SK-N-SH (cell line): ENCODE measurements around the gene LRRC15. TPM values are rescaled to one million over a fixed set of nuclear protein-coding genes. Genes with fewer than 3 reads are reported as not detected.

Experiments
- CTCF ChIA-PET: fragments of 300-600, 350-600 bp; formaldehyde crosslinking; extraction: SDS; loops from one replicate; lab custom pipeline; 2021; lab: Yijun Ruan, JAX
- POLR2A ChIA-PET: fragments of 350-600 bp; sonication (Branson Sonifier 250); formaldehyde crosslinking; extraction: SDS; loops from one replicate; lab custom pipeline; 2020; ENCODE audit warnings: antibody characterized with exemption, inconsistent platforms; lab: Yijun Ruan, JAX
- DNase-seq: peaks from one replicate; pipeline ENCODE4 v3.0.0; 2012
- H2AFZ ChIP-seq: fragments of 200-600 bp; sonication (generic); 2 replicates; pipeline ENCODE4 v1.8.1; 2016; ENCODE audit warnings: antibody characterized with exemption, mild to moderate bottlenecking, low read depth
- H3F3A ChIP-seq: fragments of 200-600 bp; sonication (generic); replicated peaks from 2 replicates; pipeline ENCODE3; 2016; ENCODE audit warnings: antibody characterized with exemption, mild to moderate bottlenecking; ENCODE audit not compliant: insufficient read depth
- H3K27ac ChIP-seq, 2 experiments: fragments of 200-500 bp in 1 of 2; fragments of 200-600 bp in 1 of 2; sonication (Bioruptor generic) in 1 of 2; sonication (generic), shearing (Covaris generic) in 1 of 2; 2 replicates each; pipeline versions ENCODE4 v1.5.1 to v1.6.1; 2014 to 2016; ENCODE audit warnings: low read depth in 2 of 2, inconsistent platforms in 1 of 2, low read length in 1 of 2, mild to moderate bottlenecking in 1 of 2, mixed read lengths in 1 of 2
- H3K27me3 ChIP-seq: fragments of 200-600 bp; sonication (generic), shearing (Covaris generic); 2 replicates; pipeline ENCODE4 v1.6.1; 2016; ENCODE audit warnings: mixed run types; ENCODE audit not compliant: insufficient read depth
- H3K36me3 ChIP-seq, 2 experiments: fragments of 200-500 bp in 1 of 2; fragments of 200-600 bp in 1 of 2; sonication (Bioruptor generic) in 1 of 2; sonication (generic) in 1 of 2; replicated peaks in 1 of 2; 2 replicates each; pipeline versions ENCODE3 to v1.5.1; 2014 to 2016; ENCODE audit warnings: low read length in 1 of 2, mild to moderate bottlenecking in 1 of 2; ENCODE audit not compliant: insufficient read depth in 2 of 2, control insufficient read depth in 1 of 2
- H3K4me1 ChIP-seq, 2 experiments: fragments of 200-500 bp in 1 of 2; fragments of 200-600 bp in 1 of 2; sonication (Bioruptor generic) in 1 of 2; sonication (generic), shearing (Covaris generic) in 1 of 2; 2 replicates each; pipeline versions ENCODE4 v1.5.1 to v1.6.1; 2014 to 2016; ENCODE audit warnings: low read depth in 1 of 2, low read length in 1 of 2, mixed run types in 1 of 2; ENCODE audit not compliant: insufficient read depth in 2 of 2, control insufficient read depth in 1 of 2
- H3K4me2 ChIP-seq: fragments of 200-600 bp; sonication (generic), shearing (Covaris generic); 2 replicates; pipeline ENCODE4 v1.6.1; 2017; ENCODE audit warnings: mixed run types
- H3K4me3 ChIP-seq, 2 experiments: fragments of 200-500 bp in 1 of 2; fragments of 200-600 bp in 1 of 2; sonication (Bioruptor generic) in 1 of 2; sonication (generic), shearing (Covaris generic) in 1 of 2; 2 replicates each; pipeline versions ENCODE4 v1.5.1 to v1.8.1; 2014 to 2016; ENCODE audit warnings: low read depth in 2 of 2, inconsistent platforms in 1 of 2, low read length in 1 of 2, mild to moderate bottlenecking in 1 of 2, mixed read lengths in 1 of 2, moderate library complexity in 1 of 2
- H3K79me2 ChIP-seq: fragments of 200-600 bp; sonication (generic); 2 replicates; pipeline ENCODE4 v1.8.1; 2017; ENCODE audit warnings: mild to moderate bottlenecking; ENCODE audit not compliant: insufficient read depth
- H3K9ac ChIP-seq: fragments of 200-600 bp; sonication (generic); 2 replicates; pipeline ENCODE4 v1.6.1; 2017; ENCODE audit warnings: mixed run types
- H3K9me2 ChIP-seq: fragments of 200-600 bp; sonication (generic); 2 replicates; pipeline ENCODE4 v1.6.1; 2017; ENCODE audit warnings: mixed run types
- H3K9me3 ChIP-seq: fragments of 200-600 bp; sonication (generic); 2 replicates; pipeline ENCODE4 v1.6.1; 2017; ENCODE audit warnings: mixed run types, mild to moderate bottlenecking, moderate library complexity
- H4K20me1 ChIP-seq: fragments of 200-600 bp; sonication (generic); 2 replicates; pipeline ENCODE4 v1.6.1; 2017; ENCODE audit warnings: mild to moderate bottlenecking, mixed run types; ENCODE audit not compliant: insufficient read depth
- CHD2 ChIP-seq: fragments of 150-350 bp; IDR thresholded peaks from 2 replicates; pipeline ENCODE4 v1.6.1; 2018; ENCODE audit warnings: low read length; ENCODE audit not compliant: partially characterized antibody
- ELF1 ChIP-seq: IDR thresholded peaks from 2 replicates; pipeline ENCODE4 v1.4.0; 2012
- EP300 ChIP-seq, 2 experiments: IDR thresholded peaks; 2 replicates each; pipeline versions ENCODE4 v1.4.0 to v1.6.1; 2012; ENCODE audit warnings: borderline replicate concordance in 1 of 2, low read depth in 1 of 2, low read length in 1 of 2
- FOXJ3 ChIP-seq: sonication (generic); formaldehyde crosslinking; IDR thresholded peaks from 2 replicates; pipeline ENCODE4 v1.5.1; 2020; ENCODE audit warnings: mild to moderate bottlenecking, missing genetic modification reagents
- FOXM1 ChIP-seq: IDR thresholded peaks from 2 replicates; pipeline ENCODE4 v1.4.0; 2012; ENCODE audit warnings: low read depth, mild to moderate bottlenecking
- GATA2 ChIP-seq: sonication (generic); formaldehyde crosslinking; IDR thresholded peaks from 2 replicates; pipeline ENCODE4 v1.5.0; 2020; ENCODE audit warnings: mild to moderate bottlenecking, missing genetic modification reagents
- JUND ChIP-seq: IDR thresholded peaks from 2 replicates; pipeline ENCODE4 v1.4.0; 2012
- MEF2A ChIP-seq: IDR thresholded peaks from 2 replicates; pipeline ENCODE4 v1.4.0; 2012; ENCODE audit warnings: low read depth, borderline replicate concordance
- MXI1 ChIP-seq: IDR thresholded peaks from 2 replicates; pipeline ENCODE4 v1.6.1; 2012; ENCODE audit warnings: mild to moderate bottlenecking, low read depth, low read length, improper control_type of control experiment
- NRF1 ChIP-seq: IDR thresholded peaks from 2 replicates; pipeline ENCODE4 v1.6.1; 2012; ENCODE audit warnings: low read depth, mild to moderate bottlenecking, low read length
- RAD21 ChIP-seq: IDR thresholded peaks from 2 replicates; pipeline ENCODE4 v1.6.1; 2012; ENCODE audit warnings: mild to moderate bottlenecking, low read length
- RFX5 ChIP-seq: IDR thresholded peaks from 2 replicates; pipeline ENCODE4 v1.6.1; 2012; ENCODE audit warnings: mild to moderate bottlenecking, improper control_type of control experiment, low read length
- RXRA ChIP-seq: IDR thresholded peaks from 2 replicates; pipeline ENCODE4 v1.4.0; 2012; ENCODE audit warnings: low read depth, mild to moderate bottlenecking, borderline replicate concordance
- SMC3 ChIP-seq: IDR thresholded peaks from 2 replicates; pipeline ENCODE4 v1.6.1; 2012; ENCODE audit warnings: low read depth, low read length, improper control_type of control experiment
- TAF1 ChIP-seq: IDR thresholded peaks from 2 replicates; pipeline ENCODE4 v1.6.1; 2012; ENCODE audit warnings: low read depth, mild to moderate bottlenecking, low read length, moderate library complexity, borderline replicate concordance
- WGBS: methylation state at CpG from one replicate; pipeline ENCODE4 v1.1.6; 2017; ENCODE audit warnings: low lambda C conversion rate; 5-methylcytosine and 5-hydroxymethylcytosine counted together
- polyA plus RNA-seq, 3 experiments: library from polyadenylated mRNA; depleted of rRNA; stranded (reverse); fragments of >200 nt; gene quantifications; 2 replicates each; pipeline ENCODE4 v1.2.3, GENCODE V29; 2012
- TF ChIP-seq, protein P1 (sequence below): IDR thresholded peaks from 2 replicates; pipeline ENCODE4; 2012
- TF ChIP-seq, protein P2 (sequence below): IDR thresholded peaks from 2 replicates; pipeline ENCODE4 v1.4.0; 2012; ENCODE audit warnings: low read depth
- TF ChIP-seq, protein P3 (sequence below): IDR thresholded peaks from 2 replicates; pipeline ENCODE4 v1.6.1; 2012; ENCODE audit warnings: mild to moderate bottlenecking, low read depth, low read length, moderate library complexity

LRRC15 gene
- polyA plus RNA-seq, 1 of the 3 experiments (the other 2 are of a cell fraction), result 0.02 TPM

DNA sequence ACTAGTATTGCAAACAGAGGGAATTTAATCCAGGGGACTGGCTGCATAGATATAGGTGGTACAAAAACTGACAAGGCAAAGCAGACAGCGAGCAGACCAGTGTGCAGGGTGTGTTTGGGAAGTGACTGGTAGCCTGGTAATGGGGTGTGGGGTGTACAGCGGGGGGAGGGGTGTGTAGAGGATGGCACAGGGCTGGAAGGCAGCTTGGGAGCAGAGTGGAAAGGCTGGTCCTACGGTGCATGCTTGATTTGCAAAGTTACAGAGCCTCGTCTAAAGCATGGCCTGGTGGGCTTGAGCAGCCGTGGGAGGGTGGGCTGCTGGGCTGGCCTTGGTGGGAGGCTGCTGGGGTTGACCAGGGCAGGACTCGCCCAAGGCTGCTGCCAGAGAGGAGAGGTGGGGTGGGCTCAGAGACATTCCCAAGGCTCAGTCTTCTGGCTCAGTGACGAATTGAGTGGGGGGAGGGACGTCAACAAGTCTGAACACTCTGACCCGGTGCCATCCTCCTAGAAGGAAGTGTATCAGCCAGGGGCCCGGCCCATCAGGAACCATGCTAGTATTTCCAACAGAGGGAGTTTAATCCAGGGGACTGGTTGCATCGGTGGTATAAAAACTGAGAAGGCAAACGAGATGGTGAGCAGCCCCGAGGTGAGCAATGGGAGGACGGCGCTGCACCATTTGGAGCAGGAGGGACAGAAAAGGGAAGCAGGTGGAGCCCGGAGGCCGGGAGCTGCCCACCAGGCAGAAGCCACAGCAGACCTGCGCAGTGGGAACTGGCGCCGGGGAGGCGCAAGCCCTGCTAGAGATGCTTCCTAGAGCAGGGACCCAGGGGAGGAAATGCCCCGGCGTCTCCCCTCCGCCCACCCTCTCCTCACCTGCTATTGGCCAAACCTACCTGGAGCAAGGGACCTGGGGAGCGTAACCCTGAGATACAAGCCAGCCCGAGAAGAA, 47.6 kb downstream of the LRRC15 start:
- Histone ChIP-seq H4K20me1 (no peaks in the 10 kb centered on the region), H3K4me3 (no peak overlapping the region), H3K79me2 (no peaks in the 10 kb centered on the region), H3K4me2 (no peak overlapping the region), H3F3A (peaks cover 11% of the 10 kb centered on the region)
- CTCF ChIA-PET, result interaction anchor here (0.6 to 13.4 kb wide), 5 partner anchors 8 to 657 kb away, joined by 3 to 246 read pairs (median 5); no protein-coding TSS in a partner anchor
- TF ChIP-seq MEF2A (no peak), NRF1 (no peak), TAF1 (no peak), FOXM1 (no peak), GATA2 (no peak), CHD2 (no peak), EP300 (IDR thresholded peaks at IDR 0.05; ENCODE audit: borderline replicate concordance in 1 of 2, low read depth in 1 of 2, low read length in 1 of 2) (no peak), JUND (no peak), FOXJ3 (CRISPR knock-in tag) (no peak)
- TF ChIP-seq, protein P1, sequence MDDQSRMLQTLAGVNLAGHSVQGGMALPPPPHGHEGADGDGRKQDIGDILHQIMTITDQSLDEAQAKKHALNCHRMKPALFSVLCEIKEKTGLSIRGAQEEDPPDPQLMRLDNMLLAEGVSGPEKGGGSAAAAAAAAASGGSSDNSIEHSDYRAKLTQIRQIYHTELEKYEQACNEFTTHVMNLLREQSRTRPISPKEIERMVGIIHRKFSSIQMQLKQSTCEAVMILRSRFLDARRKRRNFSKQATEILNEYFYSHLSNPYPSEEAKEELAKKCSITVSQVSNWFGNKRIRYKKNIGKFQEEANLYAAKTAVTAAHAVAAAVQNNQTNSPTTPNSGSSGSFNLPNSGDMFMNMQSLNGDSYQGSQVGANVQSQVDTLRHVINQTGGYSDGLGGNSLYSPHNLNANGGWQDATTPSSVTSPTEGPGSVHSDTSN, result no peak
- TF ChIP-seq, protein P2, sequence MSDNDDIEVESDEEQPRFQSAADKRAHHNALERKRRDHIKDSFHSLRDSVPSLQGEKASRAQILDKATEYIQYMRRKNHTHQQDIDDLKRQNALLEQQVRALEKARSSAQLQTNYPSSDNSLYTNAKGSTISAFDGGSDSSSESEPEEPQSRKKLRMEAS, result no peak
- TF ChIP-seq, all 33 proteins: peak for 0
- Histone ChIP-seq H3K27me3 (no peaks in the 10 kb centered on the region), H2AFZ (no peak overlapping the region), H3K9me2 (no peaks in the 10 kb centered on the region), H3K9ac (no peak overlapping the region), H3K4me1 (peaks cover 21 to 25% of the 10 kb centered on the region in 2 experiments; a peak in 3 of 4 replicates), H3K9me3 (0 out of 2 replicates have a peak, but pooled peaks cover 6% of the 10 kb centered on the region), H3K36me3 (no peaks in the 10 kb centered on the region), H3K27ac (no peak overlapping the region)
- DNase-seq, result no peak
- POLR2A ChIA-PET, result no interaction called here
- WGBS, result 74% methylated on average over 19 of the region's 26 CpGs

DNA sequence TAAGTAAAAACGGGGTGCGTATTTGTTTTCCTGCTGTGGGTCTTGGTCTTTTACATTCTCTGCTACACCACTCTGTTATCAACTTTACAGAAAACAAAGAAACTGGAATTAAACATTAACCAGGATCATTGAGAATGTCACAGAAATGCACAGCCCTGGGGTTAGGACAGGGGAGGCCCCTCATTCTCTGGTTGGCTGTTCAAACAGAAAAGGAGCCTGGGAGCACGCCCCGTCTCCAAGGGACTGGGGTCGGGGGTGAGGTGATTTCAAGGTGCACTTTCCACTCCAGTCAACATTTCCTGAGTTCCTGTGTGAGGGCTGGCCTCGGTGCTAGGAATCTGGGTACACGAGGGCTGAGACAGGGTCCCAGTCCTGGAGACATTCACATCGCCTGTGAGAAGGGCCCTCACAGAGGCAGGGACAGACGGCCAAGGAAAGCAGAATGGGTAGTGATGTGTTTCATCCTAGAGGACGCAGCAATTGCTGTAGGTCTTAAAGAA, 48.7 kb downstream of the LRRC15 start:
- Histone ChIP-seq H3K79me2 (no peaks in the 10 kb centered on the region), H3K4me3 (no peak overlapping the region), H3K9me3 (0 out of 2 replicates have a peak, but pooled peaks cover 6% of the 10 kb centered on the region), H3K27me3 (no peaks in the 10 kb centered on the region), H3K27ac (no peak overlapping the region), H3K9me2 (no peaks in the 10 kb centered on the region), H4K20me1 (no peaks in the 10 kb centered on the region), H2AFZ (no peak overlapping the region), H3K4me2 (no peak overlapping the region), H3K9ac (no peak overlapping the region), H3K4me1 (peaks cover 21 to 23% of the 10 kb centered on the region in 2 experiments; a peak in 3 of 4 replicates), H3F3A (peaks cover 5% of the 10 kb centered on the region), H3K36me3 (no peaks in the 10 kb centered on the region)
- 80% methylated on average over 10 of the region's 10 CpGs for WGBS
- no peak for DNase-seq
- ChIA-PET POLR2A (no interaction called here), CTCF (interaction anchor here (0.5 to 13.4 kb wide), 4 partner anchors 13 to 655 kb away, joined by 3 to 246 read pairs (median 3); no protein-coding TSS in a partner anchor)
- TF ChIP-seq RFX5, result no peak
- TF ChIP-seq, protein P3, sequence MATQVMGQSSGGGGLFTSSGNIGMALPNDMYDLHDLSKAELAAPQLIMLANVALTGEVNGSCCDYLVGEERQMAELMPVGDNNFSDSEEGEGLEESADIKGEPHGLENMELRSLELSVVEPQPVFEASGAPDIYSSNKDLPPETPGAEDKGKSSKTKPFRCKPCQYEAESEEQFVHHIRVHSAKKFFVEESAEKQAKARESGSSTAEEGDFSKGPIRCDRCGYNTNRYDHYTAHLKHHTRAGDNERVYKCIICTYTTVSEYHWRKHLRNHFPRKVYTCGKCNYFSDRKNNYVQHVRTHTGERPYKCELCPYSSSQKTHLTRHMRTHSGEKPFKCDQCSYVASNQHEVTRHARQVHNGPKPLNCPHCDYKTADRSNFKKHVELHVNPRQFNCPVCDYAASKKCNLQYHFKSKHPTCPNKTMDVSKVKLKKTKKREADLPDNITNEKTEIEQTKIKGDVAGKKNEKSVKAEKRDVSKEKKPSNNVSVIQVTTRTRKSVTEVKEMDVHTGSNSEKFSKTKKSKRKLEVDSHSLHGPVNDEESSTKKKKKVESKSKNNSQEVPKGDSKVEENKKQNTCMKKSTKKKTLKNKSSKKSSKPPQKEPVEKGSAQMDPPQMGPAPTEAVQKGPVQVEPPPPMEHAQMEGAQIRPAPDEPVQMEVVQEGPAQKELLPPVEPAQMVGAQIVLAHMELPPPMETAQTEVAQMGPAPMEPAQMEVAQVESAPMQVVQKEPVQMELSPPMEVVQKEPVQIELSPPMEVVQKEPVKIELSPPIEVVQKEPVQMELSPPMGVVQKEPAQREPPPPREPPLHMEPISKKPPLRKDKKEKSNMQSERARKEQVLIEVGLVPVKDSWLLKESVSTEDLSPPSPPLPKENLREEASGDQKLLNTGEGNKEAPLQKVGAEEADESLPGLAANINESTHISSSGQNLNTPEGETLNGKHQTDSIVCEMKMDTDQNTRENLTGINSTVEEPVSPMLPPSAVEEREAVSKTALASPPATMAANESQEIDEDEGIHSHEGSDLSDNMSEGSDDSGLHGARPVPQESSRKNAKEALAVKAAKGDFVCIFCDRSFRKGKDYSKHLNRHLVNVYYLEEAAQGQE, result no peak
- TF ChIP-seq, protein P1, result no peak
- TF ChIP-seq, protein P2, result no peak
- no peak for TF ChIP-seq SMC3
- no peak for TF ChIP-seq FOXJ3 (CRISPR knock-in tag)
- no peak for TF ChIP-seq RXRA
- no peak for TF ChIP-seq ELF1
- TF ChIP-seq MEF2A, result no peak
- TF ChIP-seq MXI1, result no peak
- TF ChIP-seq RAD21, result no peak
